Liver (tissue), 9 donors: ENCODE measurements around the gene VSIG10L2. TPM values are rescaled to one million over a fixed set of nuclear protein-coding genes. Genes with fewer than 3 reads are reported as not detected.

Source experiments
- DNase-seq: peaks from one replicate; pipeline ENCODE4 v3.0.0-alpha.2; 2017; ENCODE audit warnings: low spot score
- H3K27ac ChIP-seq, 2 donors: one replicate each; pipeline ENCODE4 v1.7.0; 2013; ENCODE audit warnings: inconsistent platforms in 2 of 2, low read length in 2 of 2, control low read depth in 1 of 2, low read depth in 1 of 2, mild to moderate bottlenecking in 1 of 2
- H3K27me3 ChIP-seq, 4 donors: one replicate each; pipeline versions ENCODE4 v1.6.1 to v1.7.0; 2013; ENCODE audit warnings: low read length in 3 of 4, inconsistent platforms in 1 of 4, mild to moderate bottlenecking in 1 of 4, moderate library complexity in 1 of 4; ENCODE audit not compliant: control insufficient read depth in 4 of 4, insufficient read depth in 4 of 4
- H3K36me3 ChIP-seq, 4 donors: one replicate each; pipeline versions ENCODE4 v1.6.1 to v1.7.0; 2013; ENCODE audit warnings: low read length in 3 of 4, mild to moderate bottlenecking in 3 of 4, low read depth in 1 of 4, moderate library complexity in 1 of 4; ENCODE audit not compliant: control insufficient read depth in 4 of 4, insufficient read depth in 3 of 4
- H3K4me1 ChIP-seq, 4 donors: one replicate each; pipeline versions ENCODE4 v1.6.1 to v1.7.0; 2013; ENCODE audit warnings: low read length in 3 of 4, mild to moderate bottlenecking in 3 of 4, moderate library complexity in 1 of 4; ENCODE audit not compliant: control insufficient read depth in 4 of 4, insufficient read depth in 4 of 4
- H3K4me3 ChIP-seq, 3 donors: one replicate each; pipeline versions ENCODE4 v1.6.1 to v1.7.0; 2013; ENCODE audit warnings: low read length in 3 of 3, control low read depth in 1 of 3, low read depth in 1 of 3, mild to moderate bottlenecking in 1 of 3
- H3K9ac ChIP-seq, 2 donors: one replicate each; pipeline ENCODE4 v1.7.0; 2013; ENCODE audit warnings: low read length in 2 of 2, mild to moderate bottlenecking in 2 of 2, moderate library complexity in 2 of 2, control low read depth in 1 of 2, low read depth in 1 of 2
- H3K9me3 ChIP-seq, 4 donors: one replicate each; pipeline versions ENCODE4 v1.6.1 to v1.7.0; 2013; ENCODE audit warnings: low read length in 3 of 4; ENCODE audit not compliant: control insufficient read depth in 4 of 4
- EGR1 ChIP-seq, 2 donors: IDR thresholded peaks; 2 replicates each; pipeline ENCODE4 v1.6.1; 2016 to 2018; ENCODE audit warnings: antibody characterized with exemption in 2 of 2, low read depth in 2 of 2
- FOXA1 ChIP-seq: IDR thresholded peaks from 2 replicates; pipeline ENCODE4 v1.6.1; 2016; ENCODE audit warnings: antibody characterized with exemption
- FOXA2 ChIP-seq: IDR thresholded peaks from 2 replicates; pipeline ENCODE4 v1.6.1; 2016; ENCODE audit warnings: antibody characterized with exemption
- GABPA ChIP-seq, 2 donors: IDR thresholded peaks in 1 of 2; conservative IDR thresholded peaks in 1 of 2; 2 replicates each; pipeline ENCODE4 v1.6.1; 2016; ENCODE audit warnings: antibody characterized with exemption in 2 of 2, mild to moderate bottlenecking in 1 of 2, moderate library complexity in 1 of 2
- HNF4A ChIP-seq, 2 donors: conservative IDR thresholded peaks; 2 replicates each; pipeline ENCODE4 v1.6.1; 2016; ENCODE audit warnings: antibody characterized with exemption in 2 of 2, mild to moderate bottlenecking in 2 of 2
- HNF4G ChIP-seq: IDR thresholded peaks from 2 replicates; pipeline ENCODE4 v1.6.1; 2016; ENCODE audit warnings: antibody characterized with exemption
- JUND ChIP-seq, 2 donors: IDR thresholded peaks; 2 replicates each; pipeline ENCODE4 v1.6.1; 2016; ENCODE audit warnings: antibody characterized with exemption in 2 of 2
- NR2F2 ChIP-seq: IDR thresholded peaks from 2 replicates; pipeline ENCODE4 v1.6.1; 2016; ENCODE audit warnings: antibody characterized with exemption
- RAD21 ChIP-seq, 2 donors: IDR thresholded peaks; 2 replicates each; pipeline ENCODE4 v1.6.1; 2016; ENCODE audit warnings: antibody characterized with exemption in 2 of 2, mild to moderate bottlenecking in 2 of 2
- RXRA ChIP-seq, 2 donors: IDR thresholded peaks; 2 replicates each; pipeline ENCODE4 v1.6.1; 2017 to 2018; ENCODE audit warnings: antibody characterized with exemption in 2 of 2, mild to moderate bottlenecking in 1 of 2
- SP1 ChIP-seq: IDR thresholded peaks from 2 replicates; pipeline ENCODE4 v1.6.1; 2018; ENCODE audit warnings: antibody characterized with exemption, mild to moderate bottlenecking
- TAF1 ChIP-seq: conservative IDR thresholded peaks from 2 replicates; pipeline ENCODE4 v1.6.1; 2016; ENCODE audit warnings: antibody characterized with exemption, mild to moderate bottlenecking
- YY1 ChIP-seq: IDR thresholded peaks from 2 replicates; pipeline ENCODE4 v1.6.1; 2016; ENCODE audit warnings: antibody characterized with exemption, mild to moderate bottlenecking
- WGBS: extraction: QIAGEN DNeasy Blood & Tissue Kit; methylation state at CpG from one replicate; pipeline ENCODE4 v1.1.7; 2013; 5-methylcytosine and 5-hydroxymethylcytosine counted together
- polyA plus RNA-seq, 2 donors: library from polyadenylated mRNA; stranded (reverse) in 1 of 2; unstranded in 1 of 2; fragments of 200-250 nt in 1 of 2; fragments of >200 nt in 1 of 2; fragmentation: Nextera tagmentation in 1 of 2; extraction: Ambion mirVana in 1 of 2; gene quantifications; one replicate each; pipeline versions ENCODE4 v1.2.1 to v1.2.3, GENCODE V29; 2013 to 2015
- total RNA-seq, 2 donors: library from RNA; depleted of rRNA; stranded (reverse); fragments of >200 nt; gene quantifications; one replicate each; pipeline ENCODE4 v1.2.3, GENCODE V29; 2014
- TF ChIP-seq, protein P1 (sequence below): IDR thresholded peaks from 2 replicates; pipeline ENCODE4 v1.6.1; 2016; ENCODE audit warnings: antibody characterized with exemption
- TF ChIP-seq, protein P2 (sequence below): IDR thresholded peaks from 2 replicates; pipeline ENCODE4 v1.6.1; 2016; ENCODE audit warnings: antibody characterized with exemption
- TF ChIP-seq, protein P3 (sequence below): IDR thresholded peaks from 2 replicates; pipeline ENCODE4 v1.6.1; 2016; ENCODE audit warnings: antibody characterized with exemption
- TF ChIP-seq, protein P4 (sequence below): fragments of 150-350 bp; IDR thresholded peaks from 2 replicates; pipeline ENCODE4 v1.5.1; 2017; ENCODE audit warnings: improper control_type of control experiment, low read depth, low read length; ENCODE audit not compliant: missing input control
- TF ChIP-seq, protein P5 (sequence below): IDR thresholded peaks from 2 replicates; pipeline ENCODE4 v1.6.1; 2016; ENCODE audit warnings: antibody characterized with exemption, mild to moderate bottlenecking
- donor health status: healthy.
- donor health status: healthy.
- donor health status: healthy.
- donor health status: healthy.
- donor health status: healthy.

The VSIG10L2 gene
- total and polyA plus RNA-seq, 4 donors, result not detected

DNA sequence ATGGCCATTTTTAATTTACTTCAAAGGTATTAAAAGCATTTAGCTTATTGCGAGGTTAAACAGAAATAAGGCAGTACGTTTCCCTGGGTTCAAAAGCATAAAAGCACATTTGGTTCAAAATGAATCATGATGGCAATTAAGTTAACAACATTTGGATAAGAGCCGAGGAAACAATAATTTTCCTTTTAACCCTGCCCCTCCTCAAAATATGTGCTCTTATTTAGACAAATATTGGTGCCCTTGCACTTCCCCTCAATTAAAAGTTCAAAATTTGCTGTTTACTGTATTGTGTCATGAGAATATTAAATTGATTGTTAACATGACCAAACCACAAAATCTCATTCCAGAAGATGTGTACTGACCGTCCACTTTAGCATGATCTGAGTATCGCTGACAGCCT lies 48.7 kb downstream of the VSIG10L2 start (continued):
- TF ChIP-seq, protein P1, sequence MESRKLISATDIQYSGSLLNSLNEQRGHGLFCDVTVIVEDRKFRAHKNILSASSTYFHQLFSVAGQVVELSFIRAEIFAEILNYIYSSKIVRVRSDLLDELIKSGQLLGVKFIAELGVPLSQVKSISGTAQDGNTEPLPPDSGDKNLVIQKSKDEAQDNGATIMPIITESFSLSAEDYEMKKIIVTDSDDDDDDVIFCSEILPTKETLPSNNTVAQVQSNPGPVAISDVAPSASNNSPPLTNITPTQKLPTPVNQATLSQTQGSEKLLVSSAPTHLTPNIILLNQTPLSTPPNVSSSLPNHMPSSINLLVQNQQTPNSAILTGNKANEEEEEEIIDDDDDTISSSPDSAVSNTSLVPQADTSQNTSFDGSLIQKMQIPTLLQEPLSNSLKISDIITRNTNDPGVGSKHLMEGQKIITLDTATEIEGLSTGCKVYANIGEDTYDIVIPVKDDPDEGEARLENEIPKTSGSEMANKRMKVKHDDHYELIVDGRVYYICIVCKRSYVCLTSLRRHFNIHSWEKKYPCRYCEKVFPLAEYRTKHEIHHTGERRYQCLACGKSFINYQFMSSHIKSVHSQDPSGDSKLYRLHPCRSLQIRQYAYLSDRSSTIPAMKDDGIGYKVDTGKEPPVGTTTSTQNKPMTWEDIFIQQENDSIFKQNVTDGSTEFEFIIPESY, result no peak

DNA sequence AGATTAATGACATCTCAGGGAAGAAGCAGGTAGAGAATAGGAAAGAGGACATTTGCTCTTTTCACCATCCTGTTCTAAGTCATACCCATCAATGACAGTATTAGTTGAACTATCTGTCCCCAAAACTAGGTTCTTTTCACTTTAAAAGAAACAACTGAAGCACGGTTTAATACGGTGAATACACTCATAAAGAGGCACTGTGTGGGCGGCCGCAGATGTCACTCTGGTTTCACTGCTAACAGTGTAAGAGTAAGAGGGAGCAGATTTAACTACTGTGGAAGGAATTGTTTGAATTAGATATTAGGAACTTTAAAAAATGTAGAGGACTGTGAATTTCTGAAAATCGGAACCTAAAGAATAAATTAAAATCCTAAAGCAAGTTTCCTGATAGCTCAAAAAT lies 49.5 kb downstream of the VSIG10L2 start:
- no peak overlapping the region for H3K9ac ChIP-seq
- no peak for DNase-seq
- no peaks in the 10 kb centered on the region for H3K9me3 ChIP-seq
- H3K36me3 ChIP-seq, result peaks cover 0 to 6% (median 3%) of the 10 kb centered on the region in 4 donors
- TF ChIP-seq FOXA2 (no peak), NR2F2 (no peak), GABPA (IDR thresholded peaks at IDR 0.05 in 1 of 2, conservative IDR thresholded peaks at IDR 0.05 in 1 of 2) (no peak), SP1 (no peak), EGR1 (IDR thresholded peaks at IDR 0.05; ENCODE audit: low read depth in 2 of 2) (no peak), HNF4G (no peak), RXRA (IDR thresholded peaks at IDR 0.05) (no peak), RAD21 (IDR thresholded peaks at IDR 0.05) (no peak), TAF1 (no peak), JUND (IDR thresholded peaks at IDR 0.05) (no peak), YY1 (no peak), HNF4A (conservative IDR thresholded peaks at IDR 0.05) (no peak), FOXA1 (no peak)
- TF ChIP-seq, protein P2, sequence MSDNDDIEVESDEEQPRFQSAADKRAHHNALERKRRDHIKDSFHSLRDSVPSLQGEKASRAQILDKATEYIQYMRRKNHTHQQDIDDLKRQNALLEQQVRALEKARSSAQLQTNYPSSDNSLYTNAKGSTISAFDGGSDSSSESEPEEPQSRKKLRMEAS, result no peak
- TF ChIP-seq, protein P3, sequence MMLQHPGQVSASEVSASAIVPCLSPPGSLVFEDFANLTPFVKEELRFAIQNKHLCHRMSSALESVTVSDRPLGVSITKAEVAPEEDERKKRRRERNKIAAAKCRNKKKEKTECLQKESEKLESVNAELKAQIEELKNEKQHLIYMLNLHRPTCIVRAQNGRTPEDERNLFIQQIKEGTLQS, result no peak
- TF ChIP-seq, protein P4, sequence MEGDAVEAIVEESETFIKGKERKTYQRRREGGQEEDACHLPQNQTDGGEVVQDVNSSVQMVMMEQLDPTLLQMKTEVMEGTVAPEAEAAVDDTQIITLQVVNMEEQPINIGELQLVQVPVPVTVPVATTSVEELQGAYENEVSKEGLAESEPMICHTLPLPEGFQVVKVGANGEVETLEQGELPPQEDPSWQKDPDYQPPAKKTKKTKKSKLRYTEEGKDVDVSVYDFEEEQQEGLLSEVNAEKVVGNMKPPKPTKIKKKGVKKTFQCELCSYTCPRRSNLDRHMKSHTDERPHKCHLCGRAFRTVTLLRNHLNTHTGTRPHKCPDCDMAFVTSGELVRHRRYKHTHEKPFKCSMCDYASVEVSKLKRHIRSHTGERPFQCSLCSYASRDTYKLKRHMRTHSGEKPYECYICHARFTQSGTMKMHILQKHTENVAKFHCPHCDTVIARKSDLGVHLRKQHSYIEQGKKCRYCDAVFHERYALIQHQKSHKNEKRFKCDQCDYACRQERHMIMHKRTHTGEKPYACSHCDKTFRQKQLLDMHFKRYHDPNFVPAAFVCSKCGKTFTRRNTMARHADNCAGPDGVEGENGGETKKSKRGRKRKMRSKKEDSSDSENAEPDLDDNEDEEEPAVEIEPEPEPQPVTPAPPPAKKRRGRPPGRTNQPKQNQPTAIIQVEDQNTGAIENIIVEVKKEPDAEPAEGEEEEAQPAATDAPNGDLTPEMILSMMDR, result no peak
- TF ChIP-seq, protein P5, sequence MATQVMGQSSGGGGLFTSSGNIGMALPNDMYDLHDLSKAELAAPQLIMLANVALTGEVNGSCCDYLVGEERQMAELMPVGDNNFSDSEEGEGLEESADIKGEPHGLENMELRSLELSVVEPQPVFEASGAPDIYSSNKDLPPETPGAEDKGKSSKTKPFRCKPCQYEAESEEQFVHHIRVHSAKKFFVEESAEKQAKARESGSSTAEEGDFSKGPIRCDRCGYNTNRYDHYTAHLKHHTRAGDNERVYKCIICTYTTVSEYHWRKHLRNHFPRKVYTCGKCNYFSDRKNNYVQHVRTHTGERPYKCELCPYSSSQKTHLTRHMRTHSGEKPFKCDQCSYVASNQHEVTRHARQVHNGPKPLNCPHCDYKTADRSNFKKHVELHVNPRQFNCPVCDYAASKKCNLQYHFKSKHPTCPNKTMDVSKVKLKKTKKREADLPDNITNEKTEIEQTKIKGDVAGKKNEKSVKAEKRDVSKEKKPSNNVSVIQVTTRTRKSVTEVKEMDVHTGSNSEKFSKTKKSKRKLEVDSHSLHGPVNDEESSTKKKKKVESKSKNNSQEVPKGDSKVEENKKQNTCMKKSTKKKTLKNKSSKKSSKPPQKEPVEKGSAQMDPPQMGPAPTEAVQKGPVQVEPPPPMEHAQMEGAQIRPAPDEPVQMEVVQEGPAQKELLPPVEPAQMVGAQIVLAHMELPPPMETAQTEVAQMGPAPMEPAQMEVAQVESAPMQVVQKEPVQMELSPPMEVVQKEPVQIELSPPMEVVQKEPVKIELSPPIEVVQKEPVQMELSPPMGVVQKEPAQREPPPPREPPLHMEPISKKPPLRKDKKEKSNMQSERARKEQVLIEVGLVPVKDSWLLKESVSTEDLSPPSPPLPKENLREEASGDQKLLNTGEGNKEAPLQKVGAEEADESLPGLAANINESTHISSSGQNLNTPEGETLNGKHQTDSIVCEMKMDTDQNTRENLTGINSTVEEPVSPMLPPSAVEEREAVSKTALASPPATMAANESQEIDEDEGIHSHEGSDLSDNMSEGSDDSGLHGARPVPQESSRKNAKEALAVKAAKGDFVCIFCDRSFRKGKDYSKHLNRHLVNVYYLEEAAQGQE, result no peak
- 81% methylated on average over 5 of the region's 5 CpGs for WGBS
- no peaks in the 10 kb centered on the region for H3K27me3 ChIP-seq
- no peak overlapping the region for H3K4me3 ChIP-seq
- no peak overlapping the region for H3K27ac ChIP-seq
- peaks cover 0 to 3% (median 3%) of the 10 kb centered on the region in 4 donors for H3K4me1 ChIP-seq
